GM13976 (cell line): ENCODE measurements around the gene NBEAL1.
"Not testable (repeated sequence)": the region's sequence is repeated elsewhere in the genome, so short reads cannot be mapped to it uniquely, and the experiment has no call there.

Experiments
- DNase-seq: peaks from one replicate; pipeline ENCODE4 v3.0.0; 2012; ENCODE audit warnings: low spot score
- CTCF ChIP-seq: IDR thresholded peaks from 2 replicates; pipeline ENCODE4 v1.5.1; 2012; ENCODE audit warnings: borderline replicate concordance, mild to moderate bottlenecking; ENCODE audit not compliant: insufficient read depth; ENCODE audit errors: extremely low read depth, missing control alignments, control extremely low read depth
- in situ Hi-C: fragments of 300-500 bp; cut with MboI; formaldehyde crosslinking; loops from one replicate; pipeline ENCODE4 v1.12.0; 2022; ENCODE audit warnings: low sequenced_read_pairs, mixed read lengths, inconsistent platforms; ENCODE audit not compliant: unreplicated experiment

NBEAL1 gene

DNA sequence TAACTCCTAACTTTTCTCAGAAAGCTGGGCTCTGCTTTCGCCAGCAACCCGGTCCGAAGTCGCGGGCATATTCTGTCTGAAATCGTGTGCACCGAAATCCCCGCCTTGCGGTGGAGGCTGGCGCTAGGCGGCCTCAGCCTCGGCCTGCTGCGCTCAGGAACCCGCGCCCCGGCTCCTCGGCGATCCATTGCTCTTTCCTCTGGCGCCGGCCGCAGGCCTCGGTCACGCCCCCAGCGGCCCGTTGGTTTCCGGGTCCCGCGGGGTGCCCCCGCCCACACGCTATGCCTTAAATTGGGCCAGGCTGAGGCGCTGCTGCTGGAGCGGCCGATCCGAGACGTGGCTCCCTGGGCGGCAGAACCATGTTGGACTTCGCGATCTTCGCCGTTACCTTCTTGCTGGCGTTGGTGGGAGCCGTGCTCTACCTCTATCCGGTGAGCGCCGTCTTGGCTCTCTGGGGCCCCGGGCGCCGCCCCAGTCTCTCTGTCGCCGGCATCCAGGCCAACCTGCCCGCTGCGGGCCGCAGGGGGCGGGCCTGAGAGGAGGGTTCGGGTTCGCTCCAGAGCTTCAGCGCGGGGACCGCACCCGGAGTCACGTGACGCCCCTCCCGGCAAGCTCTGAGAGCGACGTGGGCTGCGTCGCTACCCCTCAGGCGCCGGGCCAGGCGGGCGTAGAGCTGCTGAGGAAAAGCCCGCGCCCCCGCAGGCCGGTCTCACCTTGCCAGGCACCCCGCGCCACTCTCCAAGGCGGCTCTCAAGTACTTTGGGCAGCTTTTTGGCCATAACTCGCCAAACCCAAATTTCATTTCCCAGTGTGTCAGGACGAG lies 224.2 kb downstream of the NBEAL1 start, which contains the start of gene CYP20A1:
CYP20A1 (plus strand) TSS at position 315 of the 823 bp plus-strand sequence; CDS start at position 360, 45 bp downstream.
- peak; percentile 16 for TF ChIP-seq CTCF
- peak; percentile 94 for DNase-seq
- in situ Hi-C loops = loop anchor here (25.0 kb wide), 2 partner anchors 198 to 573 kb away; no protein-coding TSS in a partner anchor

GRCh38 chr2:203240491-203240890 lies 225.8 kb downstream of the NBEAL1 start:
- no peak for TF ChIP-seq CTCF
- no peak for DNase-seq
- in situ Hi-C loops = loop anchor here (25.0 kb wide), 2 partner anchors 197 to 572 kb away; no protein-coding TSS in a partner anchor

DNA sequence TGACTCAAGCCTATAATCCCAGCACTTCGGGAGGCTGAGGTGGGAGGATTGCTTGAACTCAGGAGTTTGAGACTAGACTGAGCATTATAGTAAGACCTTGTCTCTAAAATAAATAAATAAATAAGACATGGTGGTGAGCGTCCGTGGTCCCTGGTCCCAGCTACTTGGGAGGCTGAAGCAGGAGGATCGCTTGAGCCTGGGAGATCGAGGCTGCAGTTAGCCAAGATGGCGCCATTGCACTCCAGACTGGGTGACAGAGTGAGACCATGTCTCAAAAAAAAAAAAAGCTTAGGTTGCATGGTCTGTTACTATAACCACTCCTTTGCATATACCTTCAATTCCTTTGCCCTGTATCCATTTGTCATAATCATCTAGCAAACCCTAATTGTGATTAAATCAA lies 227.8 kb downstream of the NBEAL1 start:
- in situ Hi-C loops = loop anchor here (25.0 kb wide), 2 partner anchors 195 to 570 kb away; no protein-coding TSS in a partner anchor
- no peak for DNase-seq
- no peak for TF ChIP-seq CTCF

- TF ChIP-seq CTCF = no peak
- DNase-seq = no peak
- in situ Hi-C loops = loop anchor here (25.0 kb wide), 2 partner anchors 191 to 566 kb away; no protein-coding TSS in a partner anchor
These were observed 232.0 kb downstream of the NBEAL1 start for GRCh38 chr2:203246646-203247045.

DNA sequence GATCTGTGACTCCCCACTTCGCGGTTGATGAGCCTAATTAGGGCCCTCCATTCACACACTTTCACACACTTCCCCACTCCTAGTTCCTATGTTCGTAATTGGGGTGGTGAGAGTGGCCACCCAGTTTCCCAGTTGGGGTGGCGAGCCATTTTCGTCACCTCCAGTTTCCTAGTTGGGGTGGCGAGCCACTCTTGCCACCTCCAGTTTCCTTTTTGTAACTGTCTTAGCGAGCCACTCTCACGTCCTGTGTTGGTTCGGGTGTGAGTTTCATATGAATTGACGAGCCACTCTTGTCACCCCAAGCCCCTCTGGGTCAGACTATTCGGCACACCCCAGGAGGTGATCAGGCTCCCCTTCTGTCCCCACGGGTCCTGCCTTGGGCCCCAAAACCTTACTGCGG lies 238.1 kb downstream of the NBEAL1 start:
- no peak for TF ChIP-seq CTCF
- no peak for DNase-seq
- in situ Hi-C loops = no loop called here

DNA sequence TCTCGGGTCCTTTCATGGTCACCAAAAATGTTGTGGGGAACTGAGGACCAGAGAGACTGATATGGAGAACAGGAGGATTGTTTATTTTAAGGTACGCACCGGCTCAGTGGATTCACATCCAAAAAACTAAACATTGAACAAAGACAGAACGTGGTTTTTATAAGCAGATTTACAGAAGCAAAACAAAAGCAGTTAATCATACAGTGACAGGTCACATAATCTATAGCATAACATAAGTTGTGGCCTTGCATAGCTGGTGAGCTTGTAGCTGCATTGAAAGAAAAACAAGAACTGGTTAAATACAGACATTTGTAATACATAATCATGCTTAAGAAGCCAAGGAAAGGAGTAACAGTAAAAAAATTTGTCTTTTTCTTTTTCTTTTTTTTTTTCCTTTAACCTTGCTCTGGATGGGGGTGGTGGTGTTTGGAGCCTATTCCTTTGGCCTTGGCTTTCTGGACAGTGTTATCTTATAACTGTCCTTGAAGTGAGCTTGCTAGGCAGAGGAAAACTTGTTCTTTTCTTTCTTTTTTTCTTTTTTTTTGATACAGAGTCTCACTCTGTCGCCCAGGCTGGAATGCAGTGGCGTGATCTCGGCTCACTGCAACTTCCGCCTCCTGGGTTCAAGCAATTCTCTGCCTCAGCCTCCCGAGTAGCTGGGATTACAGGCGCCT lies 238.9 kb downstream of the NBEAL1 start:
- in situ Hi-C loops, DNase-seq: not testable (repeated sequence)
